H1 (cell line): ENCODE measurements around the gene RASD2. TPM values are rescaled to one million over a fixed set of nuclear protein-coding genes. Genes with fewer than 3 reads are reported as not detected.

Source experiments
- CTCF ChIA-PET: fragments of 300-600 bp; sonication (Branson Sonifier 250); formaldehyde crosslinking; loops from one replicate; lab custom pipeline; 2021; ENCODE audit not compliant: partially characterized antibody; lab: Charles Lee
- POLR2A ChIA-PET: fragments of 300-600 bp; sonication (Branson Sonifier 250); formaldehyde crosslinking; loops from one replicate; lab custom pipeline; 2021; ENCODE audit warnings: inconsistent platforms; ENCODE audit not compliant: partially characterized antibody; lab: Charles Lee
- DNase-seq, 2 experiments: peaks; one replicate each; pipeline versions ENCODE4 v3.0.0 to v3.0.0-alpha.2; 2010 to 2022; ENCODE audit warnings: low spot score in 2 of 2, low read depth in 1 of 2, mixed read lengths in 1 of 2
- FAIRE-seq: peaks from 2 replicates; lab custom pipeline; 2011; peaks lifted over from hg19 to GRCh38; lab: Jason Lieb, UNC
- H2AFZ ChIP-seq: 2 replicates; pipeline ENCODE4 v1.8.1; 2012; ENCODE audit warnings: low read length, inconsistent platforms
- H2AK5ac ChIP-seq: 2 replicates; pipeline ENCODE4 v1.6.1; 2013; ENCODE audit warnings: low read depth, low read length
- H2BK120ac ChIP-seq: replicated peaks from 2 replicates; pipeline ENCODE3; 2013; ENCODE audit warnings: low read depth, low read length, inconsistent platforms
- H2BK12ac ChIP-seq: 2 replicates; pipeline ENCODE4 v1.6.1; 2013; ENCODE audit warnings: low read depth, low read length
- H2BK15ac ChIP-seq: 2 replicates; pipeline ENCODE4 v1.6.1; 2013; ENCODE audit warnings: low read length
- H2BK20ac ChIP-seq: 2 replicates; pipeline ENCODE4 v1.6.1; 2013; ENCODE audit warnings: low read length
- H2BK5ac ChIP-seq: 2 replicates; pipeline ENCODE4 v1.6.1; 2013; ENCODE audit warnings: low read depth, low read length
- H3K14ac ChIP-seq: 2 replicates; pipeline ENCODE4 v1.6.1; 2013; ENCODE audit warnings: inconsistent platforms; ENCODE audit not compliant: insufficient read length
- H3K18ac ChIP-seq: 2 replicates; pipeline ENCODE4 v1.6.1; 2013; ENCODE audit warnings: low read length; ENCODE audit errors: extremely low read depth
- H3K23ac ChIP-seq: 2 replicates; pipeline ENCODE4 v1.6.1; 2013; ENCODE audit warnings: inconsistent platforms; ENCODE audit not compliant: insufficient read length
- H3K23me2 ChIP-seq: 2 replicates; pipeline ENCODE4 v1.6.1; 2013; ENCODE audit warnings: low read depth, low read length
- H3K27ac ChIP-seq: 2 replicates; pipeline ENCODE4 v1.6.1; 2011; ENCODE audit warnings: low read depth, low read length, inconsistent platforms
- H3K27me3 ChIP-seq, 4 experiments: replicated peaks in 1 of 4; 1 replicate in 1 of 4; 2 replicates in 3 of 4; pipeline versions ENCODE4 v1.6.1 to v1.8.1; 2011 to 2013; ENCODE audit warnings: low read length in 3 of 4, mild to moderate bottlenecking in 3 of 4, inconsistent platforms in 2 of 4, mixed read lengths in 2 of 4, moderate library complexity in 1 of 4; ENCODE audit not compliant: control insufficient read depth in 3 of 4, insufficient read depth in 3 of 4; ENCODE audit errors: extremely low read depth in 1 of 4
- H3K36me3 ChIP-seq, 4 experiments: 2 replicates each; pipeline versions ENCODE4 v1.6.1 to v1.8.1; 2011 to 2013; ENCODE audit warnings: mild to moderate bottlenecking in 4 of 4, low read length in 3 of 4, moderate library complexity in 2 of 4, control low read depth in 1 of 4, inconsistent platforms in 1 of 4; ENCODE audit not compliant: insufficient read depth in 4 of 4, control insufficient read depth in 2 of 4
- H3K4ac ChIP-seq: replicated peaks from 2 replicates; pipeline ENCODE3; 2013; ENCODE audit warnings: low read length, low read depth, mixed read lengths, inconsistent platforms; ENCODE audit not compliant: insufficient read length
- H3K4me1 ChIP-seq, 4 experiments: replicated peaks in 1 of 4; 1 replicate in 1 of 4; 2 replicates in 3 of 4; pipeline versions ENCODE4 v1.6.1 to v1.8.1; 2011 to 2013; ENCODE audit warnings: low read length in 3 of 4, inconsistent platforms in 2 of 4, mixed read lengths in 1 of 4; ENCODE audit not compliant: insufficient read depth in 4 of 4, control insufficient read depth in 3 of 4
- H3K4me2 ChIP-seq, 2 experiments: 2 replicates each; pipeline versions ENCODE4 v1.6.1 to v1.8.1; 2011 to 2013; ENCODE audit warnings: low read depth in 2 of 2, low read length in 2 of 2, control low read depth in 1 of 2, inconsistent platforms in 1 of 2, mild to moderate bottlenecking in 1 of 2; ENCODE audit not compliant: insufficient read depth in 1 of 2
- H3K4me3 ChIP-seq, 4 experiments: fragments of 200-600, 300-600 bp in 1 of 4; sonication (generic), shearing (Covaris generic), sonication (Bioruptor Twin) in 1 of 4; 2 replicates each; pipeline versions ENCODE4 v1.5.1 to v1.8.1; 2011 to 2016; ENCODE audit warnings: low read length in 4 of 4, low read depth in 3 of 4, control low read depth in 2 of 4, inconsistent platforms in 2 of 4, mild to moderate bottlenecking in 2 of 4, mixed read lengths in 1 of 4, moderate library complexity in 1 of 4; ENCODE audit not compliant: insufficient read depth in 2 of 4; ENCODE audit errors: extremely low read depth in 1 of 4
- H3K56ac ChIP-seq: replicated peaks from 2 replicates; pipeline ENCODE3; 2013; ENCODE audit warnings: low read depth, mild to moderate bottlenecking, mixed read lengths, low read length, inconsistent platforms; ENCODE audit not compliant: insufficient read length
- H3K79me1 ChIP-seq: 2 replicates; pipeline ENCODE4 v1.6.1; 2013; ENCODE audit warnings: low read depth, low read length, control low read depth
- H3K79me2 ChIP-seq, 2 experiments: 2 replicates each; pipeline versions ENCODE4 v1.6.1 to v1.8.1; 2012 to 2013; ENCODE audit warnings: low read length in 2 of 2, mild to moderate bottlenecking in 2 of 2, inconsistent platforms in 1 of 2; ENCODE audit not compliant: insufficient read depth in 2 of 2, control insufficient read depth in 1 of 2
- H3K9ac ChIP-seq, 4 experiments: replicated peaks in 1 of 4; 1 replicate in 1 of 4; 2 replicates in 3 of 4; pipeline versions ENCODE4 v1.6.1 to v1.8.1; 2011 to 2013; ENCODE audit warnings: low read depth in 3 of 4, low read length in 3 of 4, control low read depth in 2 of 4, mild to moderate bottlenecking in 2 of 4, moderate library complexity in 2 of 4, inconsistent platforms in 1 of 4; ENCODE audit errors: extremely low read depth in 1 of 4
- H3K9me3 ChIP-seq, 2 experiments: 2 replicates each; pipeline versions ENCODE4 v1.6.1 to v1.8.1; 2012 to 2013; ENCODE audit warnings: mild to moderate bottlenecking in 2 of 2, moderate library complexity in 2 of 2, control low read depth in 1 of 2, inconsistent platforms in 1 of 2, low read depth in 1 of 2, low read length in 1 of 2, mixed read lengths in 1 of 2; ENCODE audit not compliant: insufficient read depth in 2 of 2
- H4K20me1 ChIP-seq, 2 experiments: replicated peaks in 1 of 2; 2 replicates each; pipeline versions ENCODE3 to v1.8.1; 2011 to 2013; ENCODE audit warnings: inconsistent platforms in 2 of 2, low read length in 2 of 2, mild to moderate bottlenecking in 1 of 2; ENCODE audit not compliant: insufficient read depth in 2 of 2, control insufficient read depth in 1 of 2
- H4K5ac ChIP-seq: 2 replicates; pipeline ENCODE4 v1.6.1; 2013; ENCODE audit warnings: low read length, low read depth, mixed read lengths, inconsistent platforms; ENCODE audit not compliant: insufficient read length
- H4K8ac ChIP-seq: 2 replicates; pipeline ENCODE4 v1.8.0; 2013; ENCODE audit warnings: mild to moderate bottlenecking, moderate library complexity, low read length, inconsistent platforms; ENCODE audit not compliant: insufficient read depth; ENCODE audit errors: extremely low read depth
- H4K91ac ChIP-seq: replicated peaks from 2 replicates; pipeline ENCODE3; 2013; ENCODE audit warnings: low read length, mixed read lengths, inconsistent platforms; ENCODE audit not compliant: insufficient read length
- GABPA ChIP-seq: IDR thresholded peaks from 2 replicates; pipeline ENCODE4 v1.6.1; 2011; ENCODE audit warnings: mild to moderate bottlenecking, low read length, moderate library complexity, borderline replicate concordance; ENCODE audit not compliant: insufficient read depth
- WGBS, 2 experiments: shearing (Covaris generic) in 1 of 2; methylation state at CpG; one replicate each; pipeline versions ENCODE4 v1.1.6 to v1.1.7; 2013 to 2015; ENCODE audit warnings: low lambda C conversion rate in 2 of 2, mixed read lengths in 2 of 2, inconsistent platforms in 1 of 2, low coverage in 1 of 2, missing lambda C conversion rate in 1 of 2; ENCODE audit not compliant: insufficient replicate concordance in 2 of 2, insufficient coverage in 1 of 2, insufficient read length in 1 of 2; ENCODE audit errors: extremely low coverage in 1 of 2, missing lambda C conversion rate in 1 of 2; 5-methylcytosine and 5-hydroxymethylcytosine counted together
- polyA plus RNA-seq, 7 experiments: library from polyadenylated mRNA; depleted of rRNA in 3 of 7; stranded (reverse) in 5 of 7; unstranded in 2 of 7; fragments of >200 nt in 5 of 7; fragments of 200-250 nt in 2 of 7; gene quantifications; 1 replicate in 5 of 7; 2 replicates in 1 of 7; 4 replicates in 1 of 7; pipeline versions ENCODE4 v1.2.1 to v1.2.3, GENCODE V29; 2011 to 2013; ENCODE audit warnings: missing spikeins in 2 of 7, mixed read lengths in 2 of 7
- total RNA-seq: library from RNA; stranded (reverse); fragmentation: NEBNext Ultra II Directional; extraction: Animal tissue kit (Norgen Biotek cat#: 25700); gene quantifications from 2 replicates; pipeline ENCODE4 v1.2.1, GENCODE V29; 2021

RASD2 gene
- total and polyA plus RNA-seq, 2 of the 8 experiments (the other 6 are each of a cell fraction or from before 2014, with no cell fraction given), result 1.9 to 5.1 TPM

DNA sequence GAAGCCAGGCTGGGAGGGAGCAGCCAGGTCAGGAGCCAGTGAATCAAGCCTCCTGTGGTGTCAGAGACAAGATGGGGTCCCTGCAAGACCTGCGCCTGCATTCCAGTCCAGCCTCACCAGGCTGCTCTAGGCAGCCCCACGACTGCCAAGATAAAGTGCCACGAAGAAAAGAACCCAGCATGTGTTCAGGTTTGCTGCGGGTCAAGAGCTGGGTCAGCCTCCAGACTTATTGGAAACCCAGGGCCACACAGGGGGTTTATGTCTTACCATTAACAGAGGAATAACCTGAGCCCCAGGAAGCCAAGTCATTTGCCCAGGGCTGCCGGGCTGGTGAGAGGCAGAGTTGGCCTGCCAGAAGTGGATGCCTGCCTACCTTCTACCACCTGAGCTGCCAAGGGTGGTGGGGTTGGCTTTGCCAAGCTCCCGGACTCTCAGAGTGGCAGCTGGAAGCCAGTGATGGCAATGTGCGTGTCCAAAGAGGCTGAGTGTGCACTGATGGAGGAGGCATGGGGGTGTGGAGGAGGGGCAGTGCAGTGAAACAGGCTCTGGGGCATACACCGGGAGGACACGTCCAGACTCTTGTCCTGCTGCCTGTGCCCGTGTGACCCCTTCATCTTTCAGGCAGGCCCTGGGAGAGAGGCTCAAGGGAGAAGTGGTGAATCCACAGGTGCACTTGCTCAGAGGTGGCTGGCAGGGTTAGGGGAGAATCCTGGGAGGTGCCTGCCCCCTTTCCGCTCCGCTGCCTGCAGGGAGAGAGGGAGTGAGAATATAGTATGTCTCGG lies 1.7 kb downstream of the RASD2 start:
- Histone ChIP-seq H4K91ac (no peak overlapping the region), H3K4me2 (peak overlapping the region; percentile 68 to 93; a peak in 1 of 4 replicates), H2BK5ac (no peak overlapping the region), H3K9ac (no peak overlapping the region), H3K79me2 (no peaks in the 10 kb centered on the region), H4K20me1 (no peaks in the 10 kb centered on the region), H3K23ac (no peak overlapping the region), H4K8ac (no peak overlapping the region), H2BK120ac (peak overlapping the region; percentile 10), H2AFZ (no peak overlapping the region), H3K36me3 (no peaks in the 10 kb centered on the region), H3K27me3 (peaks cover 0 to 31% (median 19%) of the 10 kb centered on the region in 4 experiments; a peak in 5 of 7 replicates), H3K23me2 (peaks cover 9% of the 10 kb centered on the region; the same call in 1 of the 2 replicates), H3K79me1 (no peaks in the 10 kb centered on the region), H3K18ac (no peak overlapping the region)
- 74% methylated on average over 13 of the region's 13 CpGs; no CpG with 5 or more reads in 1 of the 2 experiments for WGBS, 2 experiments
- no peak for FAIRE-seq
- DNase-seq, result no peak
- ChIA-PET CTCF (interaction anchor here (0.7 to 6.7 kb wide), 12 partner anchors 9 to 191 kb away, joined by 3 to 51 read pairs (median 4); no protein-coding TSS in a partner anchor), POLR2A (interaction anchor here (0.7 to 2.6 kb wide), 5 partner anchors 18 to 134 kb away, joined by 3 to 9 read pairs (median 3); no protein-coding TSS in a partner anchor)
- TF ChIP-seq GABPA, result no peak
- TF ChIP-seq, all 59 proteins: peak for 0
- H3K4me3 ChIP-seq, result peak overlapping the region in 1 of 4 experiments; percentile 73; a peak in 2 of 8 replicates
- no peak overlapping the region for H3K4ac ChIP-seq
- no peak overlapping the region for H3K27ac ChIP-seq
- no peak overlapping the region for H4K5ac ChIP-seq
- H3K14ac ChIP-seq, result no peak overlapping the region
- H3K56ac ChIP-seq, result no peak overlapping the region
- H2BK20ac ChIP-seq, result peak overlapping the region; percentile 75; the same call in 1 of the 2 replicates
- peaks cover 4 to 31% (median 15%) of the 10 kb centered on the region in 4 experiments for H3K4me1 ChIP-seq
- peak overlapping the region; percentile 79; the same call in 1 of the 2 replicates for H2BK12ac ChIP-seq
- H3K9me3 ChIP-seq, result no peaks in the 10 kb centered on the region
- peak overlapping the region; percentile 30; the same call in 1 of the 2 replicates for H2AK5ac ChIP-seq
- H2BK15ac ChIP-seq, result peak overlapping the region; percentile 97; the same call in 1 of the 2 replicates
